HuH-7 (cell line): ENCODE data around the gene ARHGAP9.
"Not testable (repeated sequence)": the region's sequence is repeated elsewhere in the genome, so short reads cannot be mapped to it uniquely, and the experiment has no call there.

Experiments used
- DNase-seq: peaks from one replicate; pipeline ENCODE4 v3.0.0; 2011; ENCODE audit warnings: low spot score

The ARHGAP9 gene

GRCh38 chr12:57456737-57457490 lies 22.8 kb downstream of the ARHGAP9 start:
- DNase-seq: no peak

GRCh38 chr12:57456145-57456700 lies 23.4 kb downstream of the ARHGAP9 start:
- DNase-seq: peak; percentile 75

- no peak for DNase-seq
These were observed 24.1 kb downstream of the ARHGAP9 start for GRCh38 chr12:57455374-57456144.

- peak; percentile 78 for DNase-seq
These were observed 24.9 kb downstream of the ARHGAP9 start, which contains the start of gene INHBE for GRCh38 chr12:57454566-57455373. Gene INHBE (plus strand): TSS chr12:57455307. CDS start chr12:57455537, 230 bp downstream.

- no peak for DNase-seq
These were observed 25.5 kb downstream of the ARHGAP9 start for GRCh38 chr12:57454213-57454565.

GRCh38 chr12:57452937-57453509 lies 26.6 kb downstream of the ARHGAP9 start:
- peak; percentile 62 for DNase-seq

- DNase-seq: no peak
These were observed 27.3 kb downstream of the ARHGAP9 start for GRCh38 chr12:57452181-57452936.

GRCh38 chr12:57451233-57451778 lies 28.4 kb downstream of the ARHGAP9 start:
- peak; percentile 68 for DNase-seq

- DNase-seq: no peak
These were observed 29.6 kb downstream of the ARHGAP9 start for GRCh38 chr12:57450057-57450456.

GRCh38 chr12:57449375-57449774 lies 30.3 kb downstream of the ARHGAP9 start:
- no peak for DNase-seq

- no peak for DNase-seq
These were observed 31.0 kb downstream of the ARHGAP9 start for GRCh38 chr12:57448669-57449068.

- no peak for DNase-seq
These were observed 33.2 kb downstream of the ARHGAP9 start for GRCh38 chr12:57446292-57446960.

GRCh38 chr12:57444744-57445143 lies 34.9 kb downstream of the ARHGAP9 start:
- no peak for DNase-seq

- not testable (repeated sequence) for DNase-seq
These were observed 35.3 kb downstream of the ARHGAP9 start for GRCh38 chr12:57444337-57444736.

GRCh38 chr12:57441846-57442427 lies 37.7 kb downstream of the ARHGAP9 start:
- no peak for DNase-seq

- DNase-seq: not testable (repeated sequence)
These were observed 38.3 kb downstream of the ARHGAP9 start for GRCh38 chr12:57441393-57441792.

GRCh38 chr12:57439762-57440266 lies 39.9 kb downstream of the ARHGAP9 start:
- no peak for DNase-seq

GRCh38 chr12:57438400-57438799 lies 41.3 kb downstream of the ARHGAP9 start:
- DNase-seq: no peak

GRCh38 chr12:57435293-57435692 lies 44.4 kb downstream of the ARHGAP9 start:
- no peak for DNase-seq
